Measurements from ENCODE around the gene PRR30.
"Not testable (repeated sequence)": the region's sequence is repeated elsewhere in the genome, so short reads cannot be mapped to it uniquely, and the experiment has no call there.

PRR30 gene

GRCh38 chr2:27178469-27178868 lies 39.3 kb upstream of the PRR30 start:
- POLR2A ChIA-PET: no interaction called here
- CTCF ChIA-PET: interaction anchor here (0.9 to 1.6 kb wide), 3 partner anchors 8 to 13 kb away, joined by 3 to 4 read pairs (median 3); no protein-coding TSS in a partner anchor
- TF ChIP-seq CTCF (IDR thresholded peaks at IDR 0.05; ENCODE audit: control extremely low read depth, extremely low read depth, low read depth, missing control alignments): no peak
- no peak for DNase-seq (ENCODE audit: extremely low spot score)

GRCh38 chr2:27177441-27178351 lies 38.5 kb upstream of the PRR30 start:
- ChIA-PET POLR2A (no interaction called here), CTCF (interaction anchor here (0.9 to 1.6 kb wide), 4 partner anchors 8 to 31 kb away, joined by 3 to 4 read pairs (median 3); no protein-coding TSS in a partner anchor)
- no peak for TF ChIP-seq CTCF (IDR thresholded peaks at IDR 0.05; ENCODE audit: control extremely low read depth, extremely low read depth, low read depth, missing control alignments)
- DNase-seq (ENCODE audit: extremely low spot score): no peak

GRCh38 chr2:27175781-27176180 lies 36.6 kb upstream of the PRR30 start:
- POLR2A ChIA-PET; DNase-seq (ENCODE audit: extremely low spot score): not testable (repeated sequence)
- CTCF ChIA-PET: interaction anchor here (0.7 to 2.6 kb wide), 9 partner anchors 9 to 214 kb away, joined by 3 to 14 read pairs (median 3); no protein-coding TSS in a partner anchor

GRCh38 chr2:27175330-27175729 lies 36.1 kb upstream of the PRR30 start:
- TF ChIP-seq CTCF (IDR thresholded peaks at IDR 0.05; ENCODE audit: control extremely low read depth, extremely low read depth, low read depth, missing control alignments): no peak
- ChIA-PET POLR2A (interaction anchor here (0.7 kb wide), 2 partner anchors 17 to 180 kb away, joined by 3 read pairs; no protein-coding TSS in a partner anchor), CTCF (interaction anchor here (1.0 to 2.6 kb wide), 8 partner anchors 8 to 213 kb away, joined by 3 to 14 read pairs (median 4); no protein-coding TSS in a partner anchor)
- DNase-seq (ENCODE audit: extremely low spot score): no peak

GRCh38 chr2:27174638-27175037 lies 35.4 kb upstream of the PRR30 start:
- no peak for DNase-seq (ENCODE audit: extremely low spot score)
- no peak for TF ChIP-seq CTCF (IDR thresholded peaks at IDR 0.05; ENCODE audit: control extremely low read depth, extremely low read depth, low read depth, missing control alignments)
- CTCF ChIA-PET: interaction anchor here (1.0 to 2.6 kb wide), 7 partner anchors 9 to 213 kb away, joined by 3 to 14 read pairs (median 4); no protein-coding TSS in a partner anchor
- POLR2A ChIA-PET: interaction anchor here (0.7 kb wide), 2 partner anchors 17 to 179 kb away, joined by 3 read pairs; no protein-coding TSS in a partner anchor

- CTCF ChIA-PET: interaction anchor here (0.9 to 2.6 kb wide), 9 partner anchors 11 to 209 kb away, joined by 3 to 30 read pairs (median 7); partner anchors contain the start of genes PREB and TCF23
- no peak for TF ChIP-seq CTCF (IDR thresholded peaks at IDR 0.05; ENCODE audit: control extremely low read depth, extremely low read depth, low read depth, missing control alignments)
- POLR2A ChIA-PET: no interaction called here
- no peak for DNase-seq (ENCODE audit: extremely low spot score)
Measured at GRCh38 chr2:27171351-27171848, 32.2 kb upstream of the PRR30 start.
